Esophagus (tissue), 2 donors: ENCODE results near the gene STUM. TPM values are rescaled to one million over a fixed set of nuclear protein-coding genes. Genes with fewer than 3 reads are reported as not detected.

ENCODE experiments used
- H3K27ac ChIP-seq, 2 donors: one replicate each; pipeline ENCODE4 v1.5.1; 2013; ENCODE audit warnings: low read depth in 2 of 2, mild to moderate bottlenecking in 2 of 2, inconsistent platforms in 1 of 2, low read length in 1 of 2, moderate library complexity in 1 of 2
- H3K27me3 ChIP-seq, 2 donors: one replicate each; pipeline ENCODE4 v1.6.1; 2013; ENCODE audit warnings: low read length in 2 of 2, control low read depth in 1 of 2, mild to moderate bottlenecking in 1 of 2; ENCODE audit not compliant: insufficient read depth in 2 of 2, control insufficient read depth in 1 of 2
- H3K36me3 ChIP-seq, 2 donors: one replicate each; pipeline ENCODE4 v1.6.1; 2013; ENCODE audit warnings: low read length in 1 of 2; ENCODE audit not compliant: control insufficient read depth in 2 of 2, insufficient read depth in 2 of 2
- H3K4me1 ChIP-seq, 2 donors: one replicate each; pipeline ENCODE4 v1.6.1; 2013; ENCODE audit warnings: low read length in 1 of 2; ENCODE audit not compliant: control insufficient read depth in 2 of 2, insufficient read depth in 2 of 2
- H3K4me3 ChIP-seq, 2 donors: one replicate each; pipeline ENCODE4 v1.5.1; 2013; ENCODE audit warnings: low read length in 2 of 2, mild to moderate bottlenecking in 2 of 2, low read depth in 1 of 2, moderate library complexity in 1 of 2
- H3K9me3 ChIP-seq, 2 donors: one replicate each; pipeline ENCODE4 v1.6.1; 2013; ENCODE audit warnings: mild to moderate bottlenecking in 2 of 2, low read depth in 1 of 2, low read length in 1 of 2, moderate library complexity in 1 of 2; ENCODE audit not compliant: control insufficient read depth in 2 of 2, insufficient read depth in 1 of 2
- WGBS, 2 donors: extraction: QIAGEN DNeasy Blood & Tissue Kit; methylation state at CpG; one replicate each; pipeline ENCODE4 v1.1.7; 2013; 5-methylcytosine and 5-hydroxymethylcytosine counted together
- polyA plus RNA-seq, 2 donors: library from polyadenylated mRNA; stranded (reverse); fragments of 200-250 nt; gene quantifications; one replicate each; pipeline ENCODE4 v1.2.3, GENCODE V29; 2013
- donor health status: healthy with polysubstance abuse.
- donor health status: Bipolar disorder and iron deficiency.

The STUM gene
- polyA plus RNA-seq, 2 donors = 0.61 to 2.1 TPM

DNA sequence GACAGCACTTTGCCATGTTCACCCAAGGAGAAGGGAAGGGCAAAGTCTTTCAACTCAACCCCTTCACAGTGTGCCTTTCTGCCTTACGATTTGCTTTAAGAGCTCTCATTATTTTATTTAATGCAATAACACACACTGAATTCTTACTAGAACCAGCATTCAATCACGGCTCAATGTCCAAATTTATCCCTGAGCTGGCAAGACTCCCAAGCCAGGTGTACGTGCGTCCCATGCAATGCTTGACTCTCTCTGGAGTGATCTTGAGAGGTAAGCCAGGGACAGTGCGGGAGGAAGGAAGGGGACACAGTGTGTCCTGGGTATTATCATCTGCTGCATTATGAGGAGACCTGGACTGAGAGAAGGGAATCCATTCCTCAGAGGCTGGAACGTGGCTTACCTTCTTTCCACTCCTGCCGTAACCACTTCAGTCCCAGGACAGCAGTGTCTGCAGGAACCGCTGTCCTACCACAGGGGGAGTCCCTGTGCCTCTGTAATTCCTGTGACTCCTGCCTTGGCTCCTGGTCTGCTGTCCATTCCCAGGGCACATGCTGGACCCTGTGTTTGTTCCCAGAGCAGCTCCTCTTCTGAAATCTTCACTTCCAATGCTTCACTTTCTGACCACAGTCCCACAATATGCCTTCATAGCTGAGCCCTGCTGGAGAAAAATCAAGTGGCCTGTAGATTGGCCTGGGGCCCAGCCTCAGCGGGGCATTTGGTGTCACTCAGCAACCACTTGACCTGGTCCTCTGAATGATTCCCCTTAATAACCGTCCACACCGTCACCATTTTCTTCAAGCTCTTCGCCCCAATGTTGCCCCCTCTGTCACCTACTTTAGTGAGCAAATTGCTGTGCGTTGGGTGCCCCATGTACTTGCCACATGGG is 28.6 kb upstream of the STUM start:
- WGBS, 2 donors = 57 to 67% methylated on average over 13 of the region's 13 CpGs
- Histone ChIP-seq H3K27me3 (peaks cover 0 to 4% of the 10 kb centered on the region in 2 donors), H3K36me3 (no peaks in the 10 kb centered on the region), H3K9me3 (peaks cover 0 to 3% of the 10 kb centered on the region in 2 donors), H3K27ac (no peak overlapping the region), H3K4me3 (no peak overlapping the region), H3K4me1 (no peaks in the 10 kb centered on the region)

DNA sequence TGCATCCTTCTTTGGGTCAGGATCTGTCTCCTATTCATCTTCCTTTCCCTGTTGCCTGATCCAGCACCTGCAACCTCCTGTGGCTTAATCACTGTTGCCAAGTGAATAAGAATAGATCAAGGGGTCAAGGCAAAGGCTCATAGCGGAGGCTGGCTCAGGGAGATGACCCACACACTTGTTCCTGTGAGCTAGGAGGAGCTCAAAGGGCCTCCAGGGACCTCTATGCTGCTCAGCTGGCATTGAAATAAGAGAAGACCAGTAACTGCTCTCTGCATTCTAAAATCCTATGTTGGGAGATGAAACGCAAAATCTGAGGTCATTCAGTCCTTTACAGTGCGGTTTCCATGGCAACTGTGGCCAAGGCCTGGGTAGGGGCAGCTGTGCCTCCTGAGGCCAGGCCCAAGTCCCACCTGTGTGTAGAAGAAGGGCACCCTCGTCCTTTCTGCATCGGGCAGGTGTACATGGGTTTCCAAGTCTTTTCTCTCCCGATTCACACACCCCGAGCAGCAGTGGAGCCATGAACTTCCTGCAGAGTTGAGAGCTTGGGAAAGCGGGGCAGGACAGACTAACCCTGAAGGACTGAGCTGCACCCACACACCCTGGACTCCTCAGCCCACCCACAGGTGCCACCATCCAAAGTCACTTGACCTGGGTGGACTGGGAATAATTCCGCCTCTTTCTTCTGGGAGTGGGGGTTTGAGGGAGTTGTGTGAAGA is 27.8 kb upstream of the STUM start:
- no peak overlapping the region for H3K27ac ChIP-seq
- peaks cover 0 to 4% of the 10 kb centered on the region in 2 donors for H3K27me3 ChIP-seq
- H3K36me3 ChIP-seq = no peaks in the 10 kb centered on the region
- no peak overlapping the region for H3K4me3 ChIP-seq
- H3K9me3 ChIP-seq = peaks cover 0 to 3% of the 10 kb centered on the region in 2 donors
- no peaks in the 10 kb centered on the region for H3K4me1 ChIP-seq
- WGBS, 2 donors = 86 to 87% methylated on average over 9 of the region's 9 CpGs

DNA sequence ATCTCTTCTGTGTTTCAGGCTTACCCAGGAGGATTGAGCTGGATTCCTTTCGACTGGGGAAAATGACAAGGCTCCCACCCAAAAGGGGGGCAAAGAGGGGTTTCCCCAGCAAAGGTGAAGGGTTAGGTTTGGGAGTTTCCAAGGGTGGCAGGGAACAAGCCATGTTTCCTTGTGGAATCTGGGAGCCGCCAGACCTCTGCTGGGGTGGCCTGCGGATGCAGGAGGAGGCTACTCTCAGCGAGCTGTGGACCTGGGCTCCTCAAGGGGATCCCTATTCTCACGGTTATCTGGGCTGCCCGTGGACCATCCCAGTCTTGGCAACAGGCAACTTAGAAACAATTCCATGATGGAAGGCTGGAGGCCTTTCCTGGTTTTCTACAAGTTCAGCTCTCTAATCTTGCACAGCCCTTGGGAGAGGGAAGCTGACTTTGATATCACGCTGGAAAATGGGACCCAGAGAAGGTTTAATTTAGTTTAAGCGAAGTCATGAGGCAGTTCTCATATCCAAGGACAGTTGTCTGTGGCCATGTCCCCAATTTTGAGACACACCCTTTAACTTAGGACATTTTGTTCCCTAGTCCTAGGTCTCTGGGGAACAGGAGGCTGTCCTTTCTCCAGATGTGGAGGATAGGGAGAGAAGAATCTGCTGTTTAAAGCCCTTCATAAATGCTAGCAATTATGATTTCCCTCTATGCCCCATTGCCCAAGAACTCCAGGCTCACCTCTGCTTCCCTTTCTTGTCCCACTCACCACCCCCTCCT is 24.7 kb upstream of the STUM start:
- WGBS, 2 donors = 84 to 86% methylated on average over 8 of the region's 8 CpGs
- Histone ChIP-seq H3K4me1 (no peaks in the 10 kb centered on the region), H3K27ac (no peak overlapping the region)

DNA sequence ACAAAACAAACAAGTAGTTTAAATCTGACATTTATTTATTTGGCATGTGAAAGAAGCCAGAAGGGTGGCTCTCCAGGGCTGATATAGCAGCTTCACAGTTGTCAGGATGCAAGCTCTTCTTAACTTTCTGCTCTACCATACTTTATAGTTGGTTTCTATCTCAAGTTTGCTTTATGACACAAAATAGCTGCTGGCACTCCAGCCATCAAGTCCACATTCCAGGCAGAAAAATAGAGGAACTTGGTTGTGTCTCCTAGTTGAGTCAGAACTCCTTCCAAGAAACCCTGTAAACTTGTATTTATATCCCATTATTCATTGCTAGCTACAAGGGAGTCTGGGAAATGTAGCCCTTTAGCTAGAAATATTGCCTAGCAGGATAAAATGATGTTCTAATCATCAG is 24.0 kb upstream of the STUM start:
- Histone ChIP-seq H3K36me3 (no peaks in the 10 kb centered on the region), H3K27me3 (peaks cover 0 to 4% of the 10 kb centered on the region in 2 donors), H3K4me3 (no peak overlapping the region), H3K27ac (no peak overlapping the region), H3K9me3 (peaks cover 0 to 3% of the 10 kb centered on the region in 2 donors), H3K4me1 (no peaks in the 10 kb centered on the region)

More for the DNA sequence above, 24.7 kb upstream of the STUM start:
- Histone ChIP-seq H3K9me3 (peaks cover 0 to 3% of the 10 kb centered on the region in 2 donors), H3K27me3 (peaks cover 0 to 4% of the 10 kb centered on the region in 2 donors), H3K4me3 (no peak overlapping the region), H3K36me3 (no peaks in the 10 kb centered on the region)

DNA sequence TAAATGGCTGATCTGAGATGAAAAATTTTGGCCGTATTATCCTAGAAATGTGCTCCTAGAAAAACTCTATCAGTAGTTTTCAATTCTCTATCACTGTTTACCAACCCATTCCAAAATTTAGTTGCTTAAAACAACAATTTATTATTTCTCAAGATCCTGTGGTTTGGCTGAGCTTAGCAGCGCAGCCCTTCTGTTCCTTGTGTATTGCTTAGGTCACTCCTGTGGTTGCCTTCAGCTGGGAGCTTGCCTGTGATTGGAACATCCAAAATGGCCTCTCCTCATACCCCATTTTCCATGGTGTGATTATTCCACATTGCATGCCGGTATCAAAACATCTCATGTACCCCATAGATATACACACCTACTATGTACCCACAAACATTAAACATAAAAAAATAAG is 22.8 kb upstream of the STUM start:
- H3K9me3 ChIP-seq = peaks cover 0 to 1% of the 10 kb centered on the region in 2 donors
- no peaks in the 10 kb centered on the region for H3K4me1 ChIP-seq
- H3K36me3 ChIP-seq = no peaks in the 10 kb centered on the region
- no peak overlapping the region for H3K4me3 ChIP-seq
- H3K27ac ChIP-seq = no peak overlapping the region
- H3K27me3 ChIP-seq = peaks cover 0 to 4% of the 10 kb centered on the region in 2 donors
- WGBS, 2 donors = 80 to 91% methylated on average over 3 of the region's 3 CpGs

DNA sequence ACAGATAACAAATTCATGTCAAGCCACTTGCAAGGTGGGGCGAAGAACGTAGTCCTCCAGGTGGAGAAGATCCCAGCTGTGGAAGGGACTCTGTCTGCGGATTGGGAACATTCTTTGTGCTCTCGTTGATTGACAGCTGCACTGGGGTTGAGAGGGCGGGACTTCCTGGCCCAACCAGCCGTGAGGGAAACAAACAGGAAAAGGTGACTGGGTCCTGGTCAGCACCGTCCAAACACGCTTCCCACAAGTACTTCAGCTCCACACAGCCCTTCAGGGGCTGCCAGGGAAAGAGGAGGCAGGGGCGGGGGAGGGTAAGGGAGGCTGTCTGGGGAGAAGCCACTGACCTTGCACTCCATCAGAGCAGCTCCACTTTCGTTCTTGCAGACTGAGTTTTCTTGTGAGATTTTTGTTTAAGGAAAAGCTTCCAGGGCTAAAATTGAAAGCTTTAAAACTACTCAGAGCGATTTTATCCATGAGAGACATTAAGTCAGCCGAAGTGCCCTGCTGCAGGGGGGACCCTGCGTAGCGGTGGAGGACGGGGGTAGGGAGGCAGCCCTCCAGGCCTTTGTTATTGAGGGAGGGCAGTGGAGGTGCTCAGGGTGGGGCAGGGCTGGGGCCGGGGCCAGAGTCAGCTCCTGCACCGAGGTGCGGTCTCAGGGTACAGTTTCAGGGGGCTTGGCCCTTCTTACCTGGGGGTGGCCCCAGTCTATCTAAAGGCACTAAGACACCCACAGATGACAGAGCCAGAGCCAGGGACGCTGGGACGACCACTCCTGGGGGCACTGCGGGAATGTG is 21.6 kb upstream of the STUM start:
- Histone ChIP-seq H3K36me3 (no peaks in the 10 kb centered on the region), H3K4me1 (no peaks in the 10 kb centered on the region), H3K4me3 (no peak overlapping the region), H3K27ac (no peak overlapping the region), H3K9me3 (no peaks in the 10 kb centered on the region), H3K27me3 (peaks cover 0 to 2% of the 10 kb centered on the region in 2 donors)
- WGBS, 2 donors = 76 to 77% methylated on average over 21 of the region's 21 CpGs

DNA sequence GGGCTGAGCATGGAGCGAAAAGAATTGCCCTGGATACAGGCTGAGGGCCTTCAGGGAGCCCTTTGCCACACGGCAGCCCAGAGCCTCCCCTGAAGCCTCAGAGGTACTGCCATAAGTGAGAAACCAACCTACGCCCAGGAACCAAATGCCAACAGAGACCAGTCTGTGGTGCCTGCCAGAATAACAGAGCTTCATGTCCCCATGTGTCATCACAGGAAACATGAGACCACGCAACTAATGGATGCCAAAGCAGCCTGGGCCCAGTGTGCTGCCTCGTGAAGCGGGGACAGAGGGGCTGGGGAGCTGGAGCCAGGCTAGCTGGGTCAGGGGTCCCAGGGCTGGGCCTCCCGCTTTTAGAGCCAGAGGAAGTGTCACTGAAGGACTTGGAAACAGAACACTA is 18.7 kb upstream of the STUM start:
- WGBS, 2 donors = 89 to 90% methylated on average over 7 of the region's 7 CpGs
- Histone ChIP-seq H3K4me3 (no peak overlapping the region), H3K27me3 (no peaks in the 10 kb centered on the region), H3K9me3 (no peaks in the 10 kb centered on the region), H3K36me3 (no peaks in the 10 kb centered on the region), H3K27ac (no peak overlapping the region), H3K4me1 (no peaks in the 10 kb centered on the region)

DNA sequence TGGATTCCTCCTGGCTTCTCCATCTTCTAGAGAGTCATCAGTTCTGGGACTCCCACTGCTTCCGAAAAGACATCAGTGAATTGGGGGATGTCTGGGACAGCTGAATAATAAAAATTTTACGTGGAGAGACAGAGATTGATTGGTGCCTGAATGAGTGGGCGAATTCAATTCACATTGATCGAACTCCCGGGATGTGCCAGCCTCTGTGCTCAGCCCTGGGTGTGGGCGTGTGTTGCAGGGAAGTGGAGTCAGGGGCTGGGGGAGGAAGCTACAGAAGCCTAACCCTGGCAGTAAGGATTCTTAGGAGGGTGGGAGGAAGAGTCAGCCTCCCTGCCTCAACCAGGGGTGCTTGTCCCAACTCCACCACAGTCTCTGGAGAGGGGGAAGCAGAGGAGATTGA is 18.0 kb upstream of the STUM start:
- no peaks in the 10 kb centered on the region for H3K36me3 ChIP-seq
- H3K27ac ChIP-seq = no peak overlapping the region
- WGBS, 2 donors = 83 to 86% methylated on average over 6 of the region's 6 CpGs
- H3K4me3 ChIP-seq = no peak overlapping the region
- H3K27me3 ChIP-seq = no peaks in the 10 kb centered on the region
- no peaks in the 10 kb centered on the region for H3K4me1 ChIP-seq
- H3K9me3 ChIP-seq = no peaks in the 10 kb centered on the region
